Superior temporal gyrus (tissue), 1 donor: ENCODE data around the gene CECR2.

Experiments used
- DNase-seq: peaks from one replicate; pipeline ENCODE4 v3.0.0-alpha.2; 2016; ENCODE audit errors: extremely low spot score

Gene CECR2

DNA sequence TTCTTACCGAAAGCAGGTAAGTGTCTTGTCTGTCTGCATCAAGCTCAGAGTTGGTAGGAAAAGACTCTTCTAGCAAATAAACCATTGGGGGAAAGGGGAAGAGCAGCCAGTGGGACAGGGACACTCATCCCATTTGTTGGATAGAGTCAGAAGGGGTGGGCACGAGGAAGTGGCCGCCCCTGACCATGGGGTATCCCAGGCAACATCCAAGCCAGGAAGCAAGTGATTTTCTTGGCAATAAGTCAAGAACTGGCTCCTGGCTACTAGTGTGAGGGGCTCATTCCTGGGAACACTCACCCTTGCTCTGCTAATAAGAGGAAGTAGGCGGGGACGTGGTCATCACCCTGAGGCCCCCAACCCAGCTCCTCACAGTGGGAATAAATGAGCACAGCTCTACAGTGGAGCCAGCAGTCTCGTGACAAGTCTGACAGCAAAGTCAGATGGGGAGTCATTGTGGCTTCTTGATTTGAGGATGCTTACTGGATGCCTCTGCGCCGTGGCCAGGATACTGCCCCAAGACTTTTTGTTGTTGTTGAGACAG lies 200.8 kb downstream of the CECR2 start:
- peak; percentile 46 for DNase-seq

DNA sequence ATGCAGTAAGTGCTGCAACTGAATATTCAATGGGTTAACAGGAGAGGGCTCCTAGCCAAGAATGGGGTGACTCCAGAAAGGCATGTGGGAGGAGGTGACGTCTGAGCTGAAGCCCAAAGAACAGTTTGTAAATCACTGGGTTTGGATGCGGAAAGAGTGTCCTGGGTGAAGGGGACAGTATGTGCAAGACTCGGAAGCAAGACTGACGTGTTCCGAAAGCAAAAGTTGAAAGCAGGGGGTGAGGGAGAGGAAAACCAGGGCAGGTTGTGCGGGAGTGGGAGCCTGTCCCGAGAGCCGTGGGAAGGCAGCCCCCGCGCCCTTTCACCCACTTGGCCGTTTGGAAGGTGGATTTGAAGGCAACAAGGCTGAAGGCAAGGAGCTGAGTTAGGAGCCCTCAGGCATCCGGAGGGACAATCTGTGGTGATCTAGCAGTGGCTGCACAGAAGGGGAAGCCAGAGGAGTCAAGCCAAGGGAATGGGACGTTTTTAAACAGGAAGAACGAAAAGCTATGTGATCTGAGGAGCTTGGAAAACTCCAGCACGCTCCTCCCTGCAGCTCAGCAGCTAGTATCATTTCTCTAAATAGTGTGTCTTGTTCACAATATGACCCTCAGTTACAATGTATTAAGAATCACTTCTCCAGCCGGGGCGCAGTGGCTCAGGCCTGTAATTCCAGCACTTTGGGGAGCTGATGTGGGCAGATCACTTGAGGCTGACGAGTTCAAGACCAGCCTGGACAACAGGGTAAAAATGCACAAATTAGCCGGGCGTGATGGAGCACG lies 201.8 kb downstream of the CECR2 start:
- DNase-seq = peak; percentile 78

DNA sequence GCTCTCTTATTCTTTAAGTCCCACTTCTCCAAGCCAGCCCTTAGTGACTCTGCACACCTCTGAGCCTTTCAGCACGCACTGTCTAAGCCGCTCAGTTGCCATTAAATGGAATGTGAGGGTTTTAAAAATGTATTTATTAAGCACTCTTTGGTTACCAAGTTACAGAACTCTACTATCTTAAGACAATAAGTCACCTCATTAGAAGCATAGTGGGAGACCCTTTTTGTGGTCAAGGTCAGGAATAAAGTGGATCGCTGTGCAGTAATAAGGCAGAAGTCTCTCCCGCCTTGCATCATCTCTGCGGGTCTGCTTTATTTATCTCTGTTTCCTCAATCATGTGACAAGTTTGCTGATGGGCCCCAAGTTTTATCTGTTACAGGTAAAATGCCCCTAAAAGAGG lies 205.9 kb downstream of the CECR2 start:
- no peak for DNase-seq

DNA sequence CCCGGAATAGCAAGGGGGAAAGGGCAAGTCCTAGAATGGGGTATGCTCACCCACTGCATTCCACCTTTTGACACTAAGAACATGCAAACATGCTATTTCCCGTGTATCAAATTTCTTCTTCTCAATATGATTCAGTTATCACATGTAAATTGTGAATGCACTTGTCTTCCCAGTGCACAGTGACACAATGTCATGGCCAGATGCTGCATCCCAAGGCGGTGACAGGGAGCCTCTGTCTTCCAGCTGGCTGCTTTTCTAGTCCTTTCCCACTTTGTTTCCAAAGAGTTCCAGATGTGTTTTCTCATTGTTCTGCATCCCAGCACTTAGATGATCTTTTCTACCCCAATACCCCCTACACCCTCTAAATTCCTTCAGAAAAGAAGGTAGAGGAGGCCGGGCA lies 206.4 kb downstream of the CECR2 start:
- DNase-seq = peak; percentile 79

DNA sequence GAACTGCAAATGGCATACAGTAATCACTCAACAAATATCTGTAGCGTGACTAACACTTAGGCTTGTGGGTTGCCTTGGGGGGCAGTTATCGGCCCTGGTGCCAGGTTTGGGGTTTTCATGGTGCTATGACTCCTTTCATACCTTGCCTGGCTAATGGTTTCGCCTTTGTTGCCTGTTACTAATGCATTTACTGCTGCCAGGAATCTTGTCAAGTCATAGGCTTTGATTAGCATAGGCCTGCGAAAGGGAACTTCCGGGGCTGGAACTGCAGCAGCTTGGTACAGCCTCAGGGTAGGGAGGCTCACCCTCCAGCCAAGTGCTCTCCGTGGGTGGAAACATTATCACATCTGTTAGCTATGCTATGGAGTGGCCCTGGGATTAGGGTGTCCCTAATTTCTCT lies 207.2 kb downstream of the CECR2 start:
- no peak for DNase-seq

DNA sequence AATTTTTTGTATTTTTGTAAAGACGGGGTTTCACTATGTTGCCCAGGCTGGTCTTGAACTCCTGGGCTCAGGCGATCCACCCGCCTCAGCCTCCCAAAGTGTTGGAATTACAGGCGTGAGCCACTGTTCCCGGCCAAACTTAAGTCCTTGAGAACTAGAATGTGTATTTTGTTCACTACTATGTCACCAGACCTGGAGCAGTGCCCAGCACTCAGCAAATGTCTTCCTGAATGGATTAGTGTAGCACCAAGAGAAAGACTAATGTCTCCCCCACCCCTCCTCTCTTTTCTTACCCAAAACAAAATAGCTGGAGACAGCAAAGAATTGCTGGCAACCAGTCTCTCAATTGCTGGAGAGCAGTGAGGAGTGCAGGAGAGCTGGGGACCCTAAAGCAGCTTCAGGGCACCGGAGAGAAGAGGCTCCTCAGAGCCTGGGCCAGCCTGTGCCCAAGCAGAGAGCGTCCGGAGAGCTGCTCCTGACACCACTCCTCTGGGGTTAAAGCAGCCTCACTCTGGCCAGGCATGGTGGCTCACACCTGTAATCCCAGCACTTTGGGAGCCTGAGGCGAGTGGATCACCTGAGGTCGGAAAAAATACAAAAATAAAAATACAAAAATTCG lies 209.0 kb downstream of the CECR2 start:
- DNase-seq = peak; percentile 76

DNA sequence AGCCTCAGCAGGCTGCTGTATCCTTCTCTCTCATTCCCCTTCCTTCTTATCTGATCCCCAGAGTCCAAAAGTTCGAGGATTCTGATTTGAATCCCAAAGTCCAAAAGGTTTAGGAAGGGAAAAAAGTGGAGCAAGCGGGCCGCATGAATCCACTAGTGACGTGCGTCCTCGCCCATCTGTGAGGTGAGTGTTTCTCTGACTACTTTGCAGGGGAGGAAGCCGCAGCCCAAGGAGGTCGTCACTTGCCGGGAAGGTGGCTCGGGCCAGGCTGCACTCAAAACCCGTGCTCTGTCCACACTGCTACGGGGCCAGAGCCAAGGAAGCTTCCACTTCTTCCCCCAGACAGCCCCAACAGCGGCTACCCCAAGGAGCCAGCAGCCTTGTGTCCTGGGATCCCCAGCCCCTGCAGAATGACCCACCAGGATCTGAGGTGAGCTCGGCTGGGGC lies 210.3 kb downstream of the CECR2 start:
- no peak for DNase-seq

DNA sequence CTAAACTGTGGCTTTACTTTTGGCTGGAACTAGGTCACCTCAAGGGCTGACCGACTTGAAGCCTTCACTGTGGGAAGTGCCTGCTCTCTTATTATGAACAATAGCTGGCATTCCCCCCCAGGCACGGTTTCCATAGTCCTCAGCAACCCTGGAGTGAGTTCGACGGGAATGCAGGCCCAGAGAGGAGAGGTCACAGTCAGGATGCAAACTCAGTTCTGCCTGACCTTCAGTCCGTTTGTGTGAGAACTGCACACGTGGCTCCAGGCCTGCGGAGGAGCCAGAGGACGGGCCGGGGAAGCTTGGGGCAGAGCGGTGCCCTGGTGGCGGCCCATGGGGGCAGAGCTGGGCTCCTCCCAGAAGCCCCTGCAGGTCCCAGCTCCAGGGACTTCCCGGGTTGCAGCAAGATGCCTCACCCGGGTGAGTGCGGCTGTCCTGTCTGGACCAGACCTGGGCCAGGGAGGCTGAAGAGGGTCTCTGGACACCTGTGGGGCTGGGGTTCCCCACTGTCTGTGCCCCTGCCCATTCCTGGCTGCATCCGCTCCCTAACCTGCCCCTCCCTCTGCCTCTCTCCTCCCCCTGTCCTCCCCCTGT lies 211.3 kb downstream of the CECR2 start:
- no peak for DNase-seq

DNA sequence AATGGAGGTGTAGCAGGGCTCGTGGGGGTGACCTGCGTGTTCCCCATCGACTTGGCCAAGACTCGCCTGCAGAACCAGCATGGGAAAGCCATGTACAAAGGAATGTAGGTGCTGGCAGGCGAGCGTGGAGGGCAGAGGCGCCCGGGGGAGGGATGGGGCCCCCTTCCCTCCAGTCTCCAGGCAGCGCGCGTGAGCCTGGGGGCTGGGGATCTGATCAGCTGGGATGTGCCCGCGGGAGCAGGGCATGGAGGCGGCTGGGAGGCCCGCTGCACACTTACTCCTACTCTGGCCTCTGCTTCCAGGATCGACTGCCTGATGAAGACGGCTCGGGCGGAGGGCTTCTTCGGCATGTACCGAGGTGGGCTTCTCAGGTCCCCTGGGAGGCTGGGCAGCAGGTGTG lies 211.8 kb downstream of the CECR2 start:
- DNase-seq = no peak

DNA sequence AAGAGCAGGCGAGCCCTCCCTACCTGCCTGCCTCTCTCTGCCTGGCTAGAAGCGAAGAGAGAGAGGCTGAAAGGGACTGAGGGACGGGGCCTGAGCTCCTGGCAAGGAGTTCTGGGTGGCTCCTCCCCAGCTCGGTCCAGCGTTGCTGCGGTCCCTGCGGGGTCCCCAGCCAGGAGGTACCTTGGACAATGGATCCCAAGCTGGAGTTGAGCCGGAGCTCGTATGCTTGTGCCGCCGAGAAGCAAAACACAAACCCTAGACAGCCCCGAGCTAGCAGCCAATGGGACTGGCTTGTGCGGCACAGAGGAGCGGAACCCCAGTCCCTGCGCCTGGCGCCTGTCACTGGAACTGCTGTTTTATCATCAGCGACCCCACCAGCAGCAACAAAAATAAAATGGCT lies 212.4 kb downstream of the CECR2 start:
- DNase-seq = no peak

DNA sequence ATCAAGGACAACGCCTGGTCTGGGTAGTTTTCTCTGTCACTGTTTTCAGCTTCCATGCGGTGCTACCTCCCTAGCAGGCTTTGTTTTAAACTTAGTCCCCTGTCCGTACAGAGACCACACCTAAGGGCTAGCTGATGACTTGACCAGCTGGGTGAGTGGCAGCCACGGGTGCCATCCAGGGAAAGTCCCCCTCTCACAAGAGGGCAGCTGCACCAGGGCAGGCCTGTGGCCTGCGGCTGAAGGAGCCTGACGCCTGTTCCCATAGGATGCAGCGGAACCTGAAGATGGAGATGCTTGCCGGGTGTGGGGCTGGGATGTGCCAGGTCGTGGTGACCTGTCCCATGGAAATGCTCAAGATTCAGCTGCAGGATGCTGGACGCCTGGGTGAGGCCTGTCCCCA lies 213.9 kb downstream of the CECR2 start:
- no peak for DNase-seq

DNA sequence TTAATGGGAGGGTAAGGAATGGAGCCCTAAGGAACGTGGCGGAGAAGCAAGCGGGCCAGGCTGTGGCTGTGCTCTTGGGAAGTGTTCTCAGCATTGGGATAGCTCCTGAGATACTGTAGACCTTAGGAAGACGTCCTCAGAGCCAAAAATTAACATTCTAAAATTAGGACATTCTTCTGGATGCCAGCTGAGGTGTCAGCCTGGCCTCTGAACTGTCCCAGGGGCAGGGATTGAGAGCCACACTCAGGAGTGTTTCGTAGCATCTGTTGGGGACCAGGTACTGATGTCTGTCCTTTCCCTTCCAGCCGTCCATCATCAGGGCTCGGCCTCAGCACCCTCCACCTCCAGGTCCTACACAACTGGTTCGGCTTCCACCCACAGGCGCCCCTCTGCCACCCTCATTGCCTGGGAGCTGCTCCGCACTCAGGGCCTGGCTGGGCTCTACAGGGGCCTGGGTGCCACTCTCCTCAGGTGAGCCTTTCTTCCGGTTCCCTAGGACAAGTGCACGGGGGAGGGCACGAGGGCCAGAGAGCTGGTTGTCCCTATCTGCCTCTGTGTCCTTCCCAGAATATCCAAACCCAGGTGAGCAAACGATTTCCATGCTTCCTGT lies 217.7 kb downstream of the CECR2 start:
- DNase-seq = no peak

DNA sequence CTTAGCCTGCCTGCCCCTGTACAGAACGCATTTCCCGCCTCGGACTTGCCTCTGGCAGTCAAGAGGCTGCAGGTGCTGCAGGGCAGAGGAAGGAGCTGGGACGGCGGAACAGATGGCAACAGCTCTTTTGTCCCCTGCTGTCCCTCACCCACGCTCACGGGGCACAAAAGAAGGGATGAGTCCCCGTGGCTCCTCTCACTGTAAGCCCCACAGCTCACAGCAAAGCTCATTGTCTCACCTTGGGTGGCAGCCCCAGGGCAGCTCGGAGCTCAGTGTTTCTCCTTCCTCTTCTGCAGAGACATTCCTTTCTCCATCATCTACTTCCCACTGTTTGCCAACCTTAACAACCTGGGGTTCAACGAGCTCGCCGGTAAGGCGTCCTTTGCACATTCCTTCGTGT lies 218.4 kb downstream of the CECR2 start:
- DNase-seq = no peak

DNA sequence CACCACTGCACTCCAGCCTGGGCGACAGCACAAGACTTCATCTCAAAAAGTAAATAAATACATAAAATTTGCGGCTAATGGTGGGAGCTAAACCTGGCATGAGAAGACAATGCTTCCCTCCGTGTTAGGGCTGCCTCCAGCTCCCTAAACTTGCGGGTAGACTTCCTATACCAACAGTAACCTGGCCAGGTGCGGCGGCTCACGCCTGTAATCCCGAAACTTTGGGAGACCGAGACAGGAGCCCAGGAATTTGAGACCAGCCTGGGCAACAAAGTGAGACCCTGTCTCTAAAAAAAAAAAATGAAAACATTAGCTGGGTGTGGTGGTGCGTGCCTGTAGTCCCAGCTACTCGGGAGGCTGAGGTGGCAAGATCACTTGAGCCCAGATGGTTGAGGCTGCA lies 219.3 kb downstream of the CECR2 start:
- no peak for DNase-seq

DNA sequence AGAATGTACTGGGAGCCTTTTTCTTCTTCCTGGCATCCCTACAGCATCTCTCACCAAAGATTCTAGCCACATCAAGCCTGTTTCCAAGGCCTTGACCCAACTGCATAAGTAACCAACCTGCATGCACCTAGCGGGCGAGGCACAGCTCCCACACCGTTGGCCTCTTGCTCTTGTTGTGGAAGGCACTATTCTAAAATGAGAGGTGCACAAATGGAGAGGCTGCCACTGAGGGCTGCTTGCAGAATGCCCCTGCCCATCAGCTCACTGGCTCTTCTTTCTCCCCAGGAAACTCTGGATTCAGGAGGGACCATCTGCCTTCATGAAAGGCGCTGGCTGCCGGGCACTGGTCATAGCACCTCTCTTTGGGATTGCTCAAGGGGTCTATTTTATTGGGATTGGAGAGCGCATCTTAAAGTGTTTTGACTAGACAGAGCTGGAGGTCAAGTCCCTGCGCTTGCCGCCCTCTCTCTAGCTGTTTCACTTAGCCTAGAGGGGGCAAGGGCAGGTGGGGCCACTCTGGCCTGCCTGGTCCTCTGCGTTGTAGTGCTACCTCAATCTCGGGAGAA lies 220.6 kb downstream of the CECR2 start:
- no peak for DNase-seq

DNA sequence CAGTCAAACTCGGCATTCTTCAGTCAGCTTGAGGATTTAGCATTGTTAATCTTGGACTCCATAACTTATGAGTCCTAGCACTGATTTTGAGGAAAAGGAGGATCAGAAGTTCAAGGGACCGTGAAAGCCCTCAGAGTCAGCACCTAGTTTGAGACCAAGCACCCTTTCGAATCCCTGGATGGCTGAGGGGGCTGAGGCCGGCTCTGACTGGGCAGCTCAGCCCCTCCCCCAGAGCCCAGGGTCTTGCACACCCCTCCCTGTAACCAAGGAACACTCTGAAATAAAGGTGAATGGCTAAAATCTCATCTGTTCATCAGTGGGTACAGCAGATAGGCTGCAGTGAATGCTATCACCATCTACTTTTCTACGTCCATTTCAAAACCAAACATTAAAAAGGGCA lies 221.3 kb downstream of the CECR2 start:
- DNase-seq = no peak

DNA sequence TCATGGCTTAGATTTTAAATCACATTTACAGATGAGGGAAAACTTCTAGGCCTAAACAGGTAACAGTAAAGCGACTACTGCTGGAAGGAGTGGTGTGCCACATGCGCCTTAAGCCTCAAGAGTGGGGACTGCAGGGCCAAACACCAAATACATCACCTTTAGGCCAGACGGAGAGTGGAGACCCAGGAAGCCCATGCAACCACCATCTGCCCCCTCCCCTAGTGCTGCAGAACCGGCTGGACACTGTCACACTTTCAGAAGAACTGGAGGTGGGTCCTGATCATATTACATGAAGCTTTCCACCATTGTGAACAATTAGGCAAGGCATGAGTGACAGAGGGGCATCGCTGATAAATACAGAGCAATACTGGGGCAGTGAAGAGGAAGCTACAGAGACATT lies 222.9 kb downstream of the CECR2 start:
- DNase-seq = no peak

DNA sequence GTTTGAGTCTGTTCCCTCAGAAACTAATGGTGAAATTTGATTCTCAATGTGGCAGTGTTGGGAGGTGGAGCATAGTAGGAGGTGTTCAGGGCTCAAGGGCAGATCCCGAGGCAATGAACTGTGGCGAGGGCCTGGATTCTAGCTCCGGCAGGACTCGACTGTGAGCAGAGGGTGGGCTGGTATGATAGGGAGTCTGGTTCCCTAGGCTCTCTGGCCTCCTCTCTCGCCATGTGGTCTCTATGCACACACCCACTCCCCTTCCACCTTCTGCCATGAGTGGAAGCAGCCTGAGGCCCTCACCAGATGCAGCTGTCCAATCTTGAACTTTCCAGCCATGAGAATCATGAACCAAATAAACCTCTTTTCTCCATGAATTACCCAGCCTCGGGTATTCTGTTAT lies 227.0 kb downstream of the CECR2 start:
- no peak for DNase-seq

DNA sequence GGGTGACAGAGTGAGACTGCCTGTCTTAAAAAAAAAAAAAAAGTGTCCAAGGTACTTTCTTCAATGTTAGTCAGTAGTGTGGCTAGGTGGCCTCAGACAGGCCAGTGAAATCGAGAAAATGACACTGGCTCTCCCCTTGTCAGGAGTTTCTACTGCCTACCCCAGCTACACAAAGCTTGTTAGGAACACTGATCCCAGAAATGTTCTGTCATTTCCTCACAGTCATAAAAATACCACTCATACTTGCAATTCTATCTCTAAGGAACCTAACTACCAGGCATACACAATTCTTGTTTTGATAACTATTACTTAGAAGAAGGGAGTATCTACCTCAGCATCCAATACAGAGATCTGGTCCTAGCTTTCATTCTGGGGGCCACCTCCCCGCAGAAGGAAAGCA lies 228.0 kb downstream of the CECR2 start:
- no peak for DNase-seq

DNA sequence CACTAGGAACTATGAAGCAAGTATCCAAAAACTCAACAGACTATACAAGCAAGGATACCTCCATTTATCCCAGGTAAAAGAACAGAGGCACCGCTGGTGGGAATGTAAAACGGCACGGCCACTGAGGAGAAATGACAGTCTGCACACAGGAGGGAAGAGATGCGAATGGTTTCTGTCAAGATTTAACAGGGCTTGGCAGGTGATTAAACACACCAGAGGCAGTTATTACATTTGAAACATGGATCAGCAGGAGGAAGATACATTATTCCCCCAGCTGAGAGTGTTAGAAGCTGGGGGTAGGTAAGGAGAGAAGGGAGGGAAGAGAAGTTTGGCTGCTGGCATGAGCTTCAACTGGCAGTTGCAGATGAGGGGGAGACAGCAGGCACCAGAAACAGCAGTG lies 229.1 kb downstream of the CECR2 start:
- no peak for DNase-seq

DNA sequence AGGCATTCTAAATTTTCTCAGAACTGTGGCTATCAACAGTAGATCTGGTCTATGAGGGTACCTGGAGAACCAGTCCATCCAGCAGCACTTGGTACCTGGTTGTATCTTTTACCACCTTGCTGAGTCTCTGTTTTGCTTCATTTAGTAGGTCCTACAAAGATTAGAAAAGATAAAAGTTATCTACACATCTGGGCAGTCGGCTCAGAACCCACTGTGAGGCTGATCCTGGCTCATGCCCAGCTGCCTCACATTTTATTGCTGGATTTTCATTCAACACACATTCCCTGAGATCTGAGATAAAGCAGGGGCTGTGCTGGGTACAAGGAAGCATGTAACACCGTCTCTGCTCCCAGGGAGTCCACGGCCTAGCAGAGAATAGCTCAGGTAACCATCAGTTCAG lies 231.8 kb downstream of the CECR2 start:
- no peak for DNase-seq

DNA sequence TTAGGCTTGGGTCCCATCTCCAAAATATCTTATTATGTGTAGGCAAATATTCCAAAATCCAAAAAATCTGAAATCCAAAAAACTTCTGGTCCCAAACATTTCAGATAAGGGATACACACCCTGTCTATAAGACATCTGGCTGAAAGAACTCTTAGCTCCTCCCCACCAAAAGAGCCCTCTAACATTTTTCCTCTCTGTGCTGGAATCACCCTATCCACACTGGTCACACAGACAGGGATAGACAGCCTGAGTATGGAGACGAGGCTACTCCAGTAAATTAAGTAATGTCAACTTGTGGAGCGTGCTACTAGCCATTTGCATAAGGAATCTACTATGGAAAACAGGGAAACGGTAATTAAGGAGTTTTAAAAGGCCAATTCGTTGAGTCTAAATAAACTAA lies 234.4 kb downstream of the CECR2 start:
- no peak for DNase-seq
